Adrenal gland (tissue), 12 donors: Measurements from ENCODE around the gene PTDSS2. TPM values are rescaled to one million over a fixed set of nuclear protein-coding genes. Genes with fewer than 3 reads are reported as not detected.
A peak's percentile ranks its signal among the peaks of the same experiment; 100 is the strongest.

Experiments
- DNase-seq, 7 donors: peaks; one replicate each; pipeline ENCODE4 v3.0.0-alpha.2; 2019 to 2020
- H3K27ac ChIP-seq, 5 donors: fragments of 200-600 bp; sonication (generic) in 4 of 5; 1 replicate in 3 of 5; 2 replicates in 2 of 5; pipeline versions ENCODE4 v1.5.1 to v1.8.0; 2016 to 2020; ENCODE audit warnings: mild to moderate bottlenecking in 1 of 5
- H3K27me3 ChIP-seq: fragments of 200-600 bp; 2 replicates; pipeline ENCODE4 v1.8.0; 2021
- H3K36me3 ChIP-seq, 2 donors: fragments of 200-600 bp; replicated peaks in 1 of 2; 1 replicate in 1 of 2; 2 replicates in 1 of 2; pipeline versions ENCODE4 v1.5.1 to v1.8.0; 2018 to 2022
- H3K4me1 ChIP-seq, 2 donors: fragments of 200-600 bp; replicated peaks in 1 of 2; 1 replicate in 1 of 2; 2 replicates in 1 of 2; pipeline versions ENCODE4 v1.5.1 to v1.8.0; 2018 to 2021
- H3K4me3 ChIP-seq, 4 donors: fragments of 200-600 bp; sonication (generic) in 3 of 4; one replicate each; pipeline ENCODE4 v1.5.1; 2016 to 2018
- H3K9me3 ChIP-seq, 3 donors: fragments of 200-600 bp; sonication (generic) in 1 of 3; replicated peaks in 1 of 3; 1 replicate in 2 of 3; 2 replicates in 1 of 3; pipeline versions ENCODE4 v1.5.1 to v1.8.0; 2016 to 2021
- CTCF ChIP-seq, 6 experiments: fragments of 450-650 bp in 4 of 6; fragments of 200-600 bp in 2 of 6; sonication (generic) in 1 of 6; IDR thresholded peaks; 1 replicate in 5 of 6; 2 replicates in 1 of 6; pipeline versions ENCODE4 v1.5.1 to v1.8.0; 2016 to 2021; ENCODE audit warnings: antibody characterized with exemption in 6 of 6, mild to moderate bottlenecking in 2 of 6, moderate library complexity in 1 of 6
- POLR2A ChIP-seq, 2 donors: fragments of 450-650 bp; IDR thresholded peaks; one replicate each; pipeline ENCODE4 v1.6.1; 2017; ENCODE audit warnings: antibody characterized with exemption in 2 of 2, mild to moderate bottlenecking in 2 of 2, moderate library complexity in 1 of 2
- WGBS, 4 donors: extraction: QIAGEN DNeasy Blood & Tissue Kit in 2 of 4; methylation state at CpG; one replicate each; pipeline versions ENCODE4 v1.1.5 to v1.1.7; 2013 to 2017; 5-methylcytosine and 5-hydroxymethylcytosine counted together
- intact Hi-C, 2 donors: fragments of 100-400 bp; cut with DNase I; formaldehyde crosslinking; loops; one replicate each; pipeline versions ENCODE4 v1.14.1 to v1.15.0; 2022 to 2023
- polyA plus RNA-seq, 3 donors: library from polyadenylated mRNA; stranded (reverse); fragments of 200-250 nt in 2 of 3; fragments of 350-450 nt in 1 of 3; fragmentation: Illumina TruSeq in 1 of 3; extraction: RNeasy Lipid Tissue Mini Kit (QIAGEN cat#74804) in 1 of 3; gene quantifications; one replicate each; pipeline ENCODE4 v1.2.3, GENCODE V29; 2013 to 2014
- total RNA-seq, 9 donors: library from RNA; depleted of rRNA in 4 of 9; stranded (reverse); fragments of >200 nt in 4 of 9; fragments of 120-200 nt in 1 of 9; fragmentation: NEBNext Ultra II Directional in 1 of 9; extraction: Animal tissue kit (Norgen Biotek cat#: 25700) in 1 of 9; gene quantifications; one replicate each; pipeline versions ENCODE4 v1.1.0 to v1.2.4, GENCODE V29; 2013 to 2023
- donor health status: healthy with polysubstance abuse.
- donor health status: Bipolar disorder and iron deficiency.
- donor health status: DM: yes; HTN: yes; CAD: no.
- donor health status: DM: no; HTN: no; CAD: no.
- donor health status: DM: no; HTN: no; CAD: no.
- donor health status: DM: yes; HTN: yes; CAD: no.

The PTDSS2 gene
- total and polyA plus RNA-seq, 12 donors, result 11.0 to 109 (median 44.7) TPM

GRCh38 chr11:534396-535209 lies 84.5 kb downstream of the PTDSS2 start:
- Histone ChIP-seq H3K4me1 (peaks cover 14 to 26% of the 10 kb centered on the region in 2 donors), H3K36me3 (peaks cover 0 to 27% of the 10 kb centered on the region in 2 donors), H3K4me3 (peak overlapping the region; percentile 40 to 91 (median 80)), H3K27me3 (no peaks in the 10 kb centered on the region), H3K27ac (peak overlapping the region in 1 of 5 donors; percentile 82), H3K9me3 (no peaks in the 10 kb centered on the region)
- TF ChIP-seq CTCF (IDR thresholded peaks at IDR 0.05), result no peak
- no peak for TF ChIP-seq POLR2A (IDR thresholded peaks at IDR 0.05)
- 1 to 21% (median 9%) methylated on average over 11 to 66 of the region's 66 CpGs for WGBS, 4 donors
- intact Hi-C loops, result no loop called here
- DNase-seq, result peak in 3 of 7 donors; percentile 42 to 44 (median 44)

- Histone ChIP-seq H3K9me3 (no peaks in the 10 kb centered on the region), H3K4me3 (peak overlapping the region in 2 of 4 donors; percentile 80 to 91), H3K36me3 (peaks cover 0 to 27% of the 10 kb centered on the region in 2 donors), H3K27me3 (no peaks in the 10 kb centered on the region), H3K4me1 (peaks cover 14 to 26% of the 10 kb centered on the region in 2 donors), H3K27ac (peak overlapping the region in 1 of 5 donors; percentile 82)
- intact Hi-C loops, result no loop called here
- no peak for DNase-seq
- 1 to 2% methylated on average over 23 to 44 of the region's 56 CpGs; no CpG with 5 or more reads in 2 of the 4 donors for WGBS, 4 donors
- TF ChIP-seq POLR2A (IDR thresholded peaks at IDR 0.05) (no peak), CTCF (IDR thresholded peaks at IDR 0.05) (no peak)
Measured at GRCh38 chr11:535210-535518, 85.1 kb downstream of the PTDSS2 start.

- peak within 1 kb of the TSS in 2 of 5 donors; percentile 74 to 82 for H3K27ac ChIP-seq
- peak; percentile 93 to 95 (median 95) for DNase-seq
- intact Hi-C loops, result no loop called here
- no peaks in the 10 kb centered on the region for H3K9me3 ChIP-seq
- TF ChIP-seq POLR2A (IDR thresholded peaks at IDR 0.05) (peak in 1 of 2 donors; percentile 61), CTCF (IDR thresholded peaks at IDR 0.05) (no peak)
- H3K27me3 ChIP-seq, result no peaks in the 10 kb centered on the region
- peaks cover 0 to 27% of the 10 kb centered on the region in 2 donors for H3K36me3 ChIP-seq
- H3K4me3 ChIP-seq, result peak within 1 kb of the TSS; percentile 40 to 91 (median 80)
- 1 to 34% (median 3%) methylated on average over 9 to 97 of the region's 97 CpGs for WGBS, 4 donors
- H3K4me1 ChIP-seq, result peaks cover 14 to 26% of the 10 kb centered on the region in 2 donors
Measured at GRCh38 chr11:535519-536454, 85.7 kb downstream of the PTDSS2 start, which contains the start of gene HRAS. Gene HRAS (minus strand): TSS chr11:535576.
